Measurements from ENCODE around the gene SULT1B1.
A peak's percentile ranks its signal among the peaks of the same experiment; 100 is the strongest.

SULT1B1 gene

DNA sequence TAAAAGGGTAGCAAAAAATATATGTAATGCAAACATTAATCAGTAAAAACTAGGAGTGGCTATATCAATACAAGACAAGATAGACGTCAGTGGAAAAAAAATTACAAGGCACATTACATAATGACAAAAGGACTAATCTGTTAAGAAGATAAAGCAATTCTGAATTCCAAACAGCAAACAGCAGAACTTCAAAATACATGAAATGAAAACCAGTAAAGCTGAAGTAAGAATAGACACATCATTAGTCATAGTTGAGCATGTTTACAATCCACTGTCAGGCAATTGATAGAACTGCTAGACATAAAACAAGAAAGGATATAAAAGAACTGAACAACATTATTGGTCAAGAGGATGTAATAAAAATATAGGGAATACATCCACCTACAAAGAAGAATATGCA is 12.2 kb downstream of the SULT1B1 start:
- no peak for DNase-seq

- no peak for DNase-seq
Measured at GRCh38 chr4:69744157-69744478, 16.3 kb downstream of the SULT1B1 start.

DNA sequence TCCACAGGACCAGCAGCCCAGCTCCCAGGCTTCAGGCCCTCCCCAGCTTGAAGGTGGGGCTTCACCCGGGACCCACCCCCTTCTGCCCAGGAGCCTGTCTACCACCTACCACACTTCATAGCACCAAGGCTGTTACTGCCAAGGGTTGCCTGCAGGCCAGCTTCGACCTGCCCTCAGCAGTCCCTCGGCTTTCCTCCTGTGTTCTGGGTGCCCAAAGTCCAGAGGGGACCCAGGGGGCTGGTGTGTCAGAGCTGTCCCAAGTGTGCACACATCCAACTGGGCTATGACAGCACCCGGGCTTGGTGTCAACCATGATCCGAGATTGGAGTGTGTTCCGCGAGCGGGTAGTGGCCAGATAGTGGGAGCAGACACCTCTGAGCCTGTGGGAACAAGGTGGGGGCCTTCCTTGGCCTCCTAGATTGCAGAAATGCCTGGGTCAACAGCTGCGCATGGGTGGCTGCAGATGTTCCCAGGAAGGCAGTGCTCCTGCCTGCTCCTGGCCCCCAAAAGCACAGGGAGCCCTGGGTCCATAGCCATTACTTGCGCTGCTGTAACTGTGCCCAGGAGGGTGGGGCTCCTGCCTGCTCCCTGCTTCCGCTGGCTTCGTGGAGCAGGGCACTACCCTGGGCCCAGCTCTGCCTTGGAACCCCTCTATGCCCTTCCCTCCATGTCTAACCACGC is 16.8 kb downstream of the SULT1B1 start:
- DNase-seq: no peak

DNA sequence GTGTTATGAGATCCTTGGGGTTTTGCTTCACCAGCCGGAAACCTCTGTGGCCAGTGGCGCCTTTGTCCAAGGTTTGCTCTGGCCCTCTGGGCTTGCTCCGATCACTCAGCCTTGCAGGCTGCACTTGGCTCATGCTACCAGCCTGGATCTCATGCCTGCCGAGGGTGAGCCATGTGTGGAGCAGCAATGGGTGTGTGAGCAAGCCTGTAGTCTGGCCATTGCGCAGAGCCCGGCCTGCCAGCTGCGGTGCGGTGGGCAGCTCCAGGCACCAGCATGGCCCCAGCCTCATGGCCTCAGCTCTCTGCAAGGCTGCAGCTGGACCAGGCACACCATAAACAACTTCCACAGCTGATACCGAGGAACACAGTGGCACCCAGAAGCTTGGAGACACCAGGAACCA is 17.8 kb downstream of the SULT1B1 start:
- DNase-seq: no peak

- DNase-seq: no peak
Measured at GRCh38 chr4:69738872-69739271, 21.5 kb downstream of the SULT1B1 start.

DNA sequence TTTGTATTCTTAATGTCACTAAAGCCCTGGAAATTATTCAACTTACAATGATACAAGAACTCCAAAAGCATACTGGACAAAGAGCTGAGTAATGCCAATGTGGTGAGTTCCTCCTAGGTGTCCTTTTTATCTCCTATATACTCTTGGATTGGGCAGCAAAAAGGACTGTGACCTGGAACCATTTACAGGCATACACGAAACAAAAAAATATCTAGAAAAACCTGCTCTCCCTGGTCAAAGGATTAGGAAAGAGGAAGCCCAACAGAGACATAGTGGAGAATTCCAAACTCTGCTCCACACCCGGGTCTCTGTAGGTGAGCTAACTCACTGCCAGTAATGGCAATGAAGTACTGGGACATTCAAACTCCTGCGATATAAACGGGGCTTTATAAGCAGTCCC is 25.3 kb downstream of the SULT1B1 start:
- DNase-seq: no peak

GRCh38 chr4:69731847-69732246 is 28.6 kb downstream of the SULT1B1 start:
- no peak for DNase-seq

DNA sequence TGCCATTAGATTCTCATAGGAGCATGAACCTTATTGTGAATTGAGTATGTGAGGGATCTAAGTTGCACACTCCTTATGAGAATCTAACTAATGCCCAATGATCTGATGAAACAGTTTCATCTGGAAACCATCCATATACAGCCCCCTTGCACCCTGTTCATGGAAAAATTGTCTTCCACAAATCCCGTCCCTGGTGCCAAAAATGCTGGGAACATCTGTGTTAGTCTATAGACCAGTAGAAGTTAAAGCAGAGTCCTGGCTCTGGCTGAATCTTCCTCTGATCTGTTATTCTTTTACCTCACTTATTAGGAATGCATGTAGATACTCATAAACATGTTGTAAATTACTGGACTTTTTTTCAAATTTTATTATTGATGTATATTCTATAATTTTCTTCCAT is 29.2 kb downstream of the SULT1B1 start:
- peak; percentile 70 for DNase-seq

DNA sequence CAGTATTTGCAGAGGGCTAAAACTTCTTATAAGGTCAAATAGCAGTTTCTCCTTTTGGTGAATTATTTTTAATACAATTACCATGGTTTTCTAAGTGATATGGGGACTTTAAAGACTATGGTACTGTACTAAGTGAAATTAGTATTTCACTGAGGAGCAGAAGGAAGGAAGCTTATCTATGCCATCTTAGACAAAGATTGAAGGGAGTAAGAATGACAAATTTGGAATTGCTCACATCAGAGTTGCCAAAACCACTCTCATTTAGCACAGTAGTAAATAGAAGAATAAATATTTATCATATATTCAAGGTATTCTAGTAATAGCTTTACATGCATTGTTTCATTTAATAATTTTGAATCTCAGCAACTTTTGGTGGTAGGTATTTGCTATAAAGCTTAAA is 30.4 kb downstream of the SULT1B1 start:
- no peak for DNase-seq

- DNase-seq: no peak
Measured at GRCh38 chr4:69727926-69728325, 32.5 kb downstream of the SULT1B1 start.

DNA sequence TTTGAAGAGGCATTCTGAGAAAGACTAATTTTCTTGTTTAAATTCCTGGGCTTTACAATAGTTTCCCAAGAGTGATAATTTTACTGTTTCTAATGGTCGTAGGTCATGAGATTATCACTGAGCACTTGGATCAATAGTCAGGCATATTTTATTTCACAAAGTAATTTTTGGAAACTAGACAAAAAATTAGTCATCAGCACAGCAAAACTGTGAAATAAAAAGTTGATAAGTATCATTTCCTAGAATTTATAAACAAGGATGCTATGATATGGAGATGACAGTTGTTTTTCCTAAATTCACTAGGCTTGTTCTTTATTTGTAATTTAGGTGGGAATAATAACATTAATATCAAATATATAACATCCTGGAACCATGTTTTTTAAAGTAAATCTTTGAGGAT is 33.0 kb downstream of the SULT1B1 start:
- DNase-seq: no peak

DNA sequence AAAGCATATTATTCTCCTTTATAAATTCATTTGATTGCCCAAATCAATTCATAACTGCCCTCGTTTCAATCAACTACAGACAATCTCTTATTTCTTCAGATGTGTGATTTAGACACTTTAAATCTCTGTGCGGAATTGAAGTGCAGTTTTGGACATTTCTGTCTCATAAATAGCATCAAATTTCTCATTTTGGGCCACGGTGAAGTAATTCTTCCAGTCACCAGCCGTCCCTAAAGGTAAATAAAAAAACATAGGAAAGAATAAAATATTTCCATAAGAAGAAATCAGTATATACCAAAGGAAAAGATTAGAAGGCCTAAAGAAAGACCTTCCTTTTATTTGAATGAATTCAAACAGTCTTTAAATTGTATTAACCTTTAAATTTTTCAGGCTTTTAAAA is 33.4 kb downstream of the SULT1B1 start:
- no peak for DNase-seq

- DNase-seq: no peak
Measured at GRCh38 chr4:69718396-69719271, 41.8 kb downstream of the SULT1B1 start.

GRCh38 chr4:69717778-69718177 is 42.6 kb downstream of the SULT1B1 start:
- no peak for DNase-seq

GRCh38 chr4:69716654-69717053 is 43.8 kb downstream of the SULT1B1 start:
- DNase-seq: no peak

GRCh38 chr4:69714086-69714485 is 46.3 kb downstream of the SULT1B1 start:
- no peak for DNase-seq

- no peak for DNase-seq
Measured at GRCh38 chr4:69713593-69713992, 46.8 kb downstream of the SULT1B1 start.

DNA sequence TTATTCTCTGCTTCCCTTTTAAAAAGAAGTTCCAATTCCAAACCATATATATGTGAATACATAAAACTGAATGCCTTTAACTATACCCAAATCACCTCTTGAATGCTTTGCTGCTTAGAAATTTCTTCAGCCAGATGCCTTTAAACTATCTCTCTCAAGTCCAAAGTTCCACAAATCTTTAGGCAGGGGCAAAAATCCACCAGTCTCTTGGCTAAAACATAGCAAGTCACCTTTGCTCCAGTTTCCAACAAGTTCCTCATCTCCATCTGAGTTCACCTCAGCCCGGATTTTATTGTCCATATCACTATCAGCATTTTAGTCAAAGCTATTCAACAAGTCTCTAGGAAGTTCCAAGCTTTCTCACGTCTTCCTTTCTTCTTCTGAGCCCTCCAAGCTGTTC is 49.8 kb downstream of the SULT1B1 start:
- DNase-seq: no peak

DNA sequence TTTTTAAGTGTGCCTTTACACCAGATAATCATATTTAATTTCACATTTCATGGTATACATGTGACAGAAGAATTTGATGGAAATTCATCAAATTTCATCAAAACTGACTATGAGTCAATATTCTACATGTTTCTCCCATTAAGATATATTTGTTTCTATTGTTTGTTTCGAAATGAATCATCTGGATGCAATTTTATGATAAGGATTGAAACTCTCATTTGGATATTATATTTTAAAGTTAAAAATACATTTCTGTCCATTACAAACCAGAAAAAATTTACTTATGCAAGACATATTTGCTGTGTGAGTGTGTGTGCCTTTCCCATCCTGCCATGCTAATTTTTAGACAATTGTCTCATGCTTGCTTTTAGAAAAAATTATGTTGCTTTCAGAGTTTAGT is 52.2 kb downstream of the SULT1B1 start:
- DNase-seq: no peak

DNA sequence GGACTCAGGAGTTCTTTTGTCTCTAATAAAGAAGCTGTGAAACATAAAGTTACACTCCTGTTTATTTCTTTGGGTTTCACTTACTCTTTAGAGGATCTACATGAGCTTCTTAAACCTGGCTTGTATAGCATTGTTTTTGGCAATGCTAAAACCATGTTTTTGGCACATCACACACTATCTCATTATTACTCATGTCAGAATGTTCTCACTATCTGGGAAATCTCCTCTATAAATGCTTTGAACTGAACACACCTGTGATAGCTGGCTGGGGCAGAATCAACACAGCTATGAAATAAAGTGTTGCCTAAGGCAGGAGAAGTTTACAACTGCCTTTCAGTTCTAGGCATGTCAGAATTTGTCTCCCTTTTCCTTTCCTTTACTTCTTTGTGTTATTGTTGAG is 52.6 kb downstream of the SULT1B1 start:
- no peak for DNase-seq

GRCh38 chr4:69702201-69702600 is 58.2 kb downstream of the SULT1B1 start:
- DNase-seq: no peak

GRCh38 chr4:69701696-69702095 is 58.7 kb downstream of the SULT1B1 start:
- no peak for DNase-seq

DNA sequence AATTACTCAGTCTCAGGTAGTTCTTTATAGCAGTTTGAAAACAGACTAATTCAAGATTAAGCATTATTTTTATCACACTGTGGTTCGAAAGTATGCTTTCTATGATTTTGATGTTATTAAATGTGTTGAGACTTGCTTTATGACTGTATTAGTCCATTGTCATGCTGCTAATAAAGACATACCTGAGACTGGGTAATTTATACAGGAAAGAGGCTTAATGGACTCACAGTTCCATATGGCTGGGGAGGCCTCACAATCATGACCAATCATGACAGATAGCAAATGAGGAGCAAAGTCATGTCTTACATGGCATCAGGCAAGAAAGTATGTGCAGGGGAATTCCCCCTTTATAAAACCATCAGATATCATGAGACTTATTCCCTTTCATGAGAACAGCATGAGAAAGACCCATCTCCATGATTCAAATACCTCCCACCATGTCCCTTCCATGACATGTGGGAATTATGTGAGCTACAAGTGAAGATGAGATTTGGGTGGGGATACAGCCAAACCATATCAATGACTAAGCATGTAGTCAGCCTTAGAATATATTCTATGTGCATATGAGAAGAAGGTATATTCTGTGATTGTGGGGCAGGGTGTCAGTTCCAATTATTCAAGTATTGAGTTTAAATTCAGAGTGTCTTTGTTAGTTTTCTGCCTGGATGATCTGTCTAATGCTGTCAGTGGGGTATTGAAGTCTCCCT is 62.7 kb downstream of the SULT1B1 start:
- DNase-seq: no peak

GRCh38 chr4:69689599-69689998 is 70.8 kb downstream of the SULT1B1 start:
- DNase-seq: no peak
